OCI-LY7 (cell line): ENCODE measurements around the gene LRRN2.

Experiments
- CTCF ChIP-seq: fragments of 200-600 bp; sonication (generic); conservative IDR thresholded peaks from 2 replicates; pipeline ENCODE4 v1.5.1; 2014; ENCODE audit warnings: mild to moderate bottlenecking, antibody characterized with exemption, low read length, moderate library complexity, mixed read lengths
- EZH2phosphoT487 ChIP-seq: fragments of 200-600 bp; sonication (generic); IDR thresholded peaks from 2 replicates; pipeline ENCODE4 v1.6.1; 2018; ENCODE audit warnings: low read depth, borderline replicate concordance, mild to moderate bottlenecking, mixed run types, antibody characterized with exemption, low read length, moderate library complexity, mixed read lengths

- TF ChIP-seq CTCF (no peak), EZH2phosphoT487 (no peak)
Observed at GRCh38 chr1:204670152-204670927, 15.2 kb downstream of the LRRN2 start.
